Endothelial cell (in vitro differentiated cells): Measurements from ENCODE around the gene PIP5K1B. TPM values are rescaled to one million over a fixed set of nuclear protein-coding genes. Genes with fewer than 3 reads are reported as not detected.

ENCODE experiments used
- DNase-seq: peaks from one replicate; pipeline ENCODE4 v3.0.0; 2021; ENCODE audit warnings: low spot score
- H3K27ac Mint-ChIP-seq: one replicate; pipeline ENCODE4 v1.8.0; 2021; ENCODE audit warnings: mixed read lengths, inconsistent platforms; ENCODE audit not compliant: unreplicated experiment
- H3K27me3 Mint-ChIP-seq: one replicate; pipeline ENCODE4 v1.8.0; 2021; ENCODE audit warnings: mild to moderate bottlenecking, moderate library complexity, mixed read lengths, inconsistent platforms; ENCODE audit not compliant: unreplicated experiment
- H3K36me3 Mint-ChIP-seq: one replicate; pipeline ENCODE4 v1.8.0; 2021; ENCODE audit warnings: mild to moderate bottlenecking, low read depth, mixed read lengths, inconsistent platforms; ENCODE audit not compliant: unreplicated experiment
- H3K4me1 Mint-ChIP-seq: one replicate; pipeline ENCODE4 v1.8.0; 2021; ENCODE audit warnings: mild to moderate bottlenecking, mixed read lengths, inconsistent platforms; ENCODE audit not compliant: unreplicated experiment
- H3K4me3 Mint-ChIP-seq: one replicate; pipeline ENCODE4 v1.8.0; 2021; ENCODE audit warnings: mild to moderate bottlenecking, mixed read lengths, inconsistent platforms; ENCODE audit not compliant: unreplicated experiment
- H3K9me3 Mint-ChIP-seq: one replicate; pipeline ENCODE4 v1.8.0; 2021; ENCODE audit warnings: mixed read lengths, inconsistent platforms; ENCODE audit not compliant: unreplicated experiment
- CTCF ChIP-seq: fragments of 200-600 bp; sonication (generic); IDR thresholded peaks from one replicate; pipeline ENCODE4 v1.5.0; 2021; ENCODE audit warnings: antibody characterized with exemption; ENCODE audit not compliant: unreplicated experiment
- total RNA-seq: library from RNA; stranded (reverse); fragmentation: NEBNext Ultra II Directional; extraction: Animal tissue kit (Norgen Biotek cat#: 25700); gene quantifications from one replicate; pipeline ENCODE4 v1.2.1, GENCODE V29; 2021; ENCODE audit not compliant: unreplicated experiment

Gene PIP5K1B
- total RNA-seq, 1 donor from 2014 or later: 1.8 TPM

GRCh38 chr9:68851657-68852056 lies 146.6 kb downstream of the PIP5K1B start:
- no peak for TF ChIP-seq CTCF
- no peaks in the 10 kb centered on the region for H3K4me1 Mint-ChIP-seq
- DNase-seq: no peak
- no peak overlapping the region for H3K27ac Mint-ChIP-seq
- H3K4me3 Mint-ChIP-seq: no peak overlapping the region
- no peaks in the 10 kb centered on the region for H3K9me3 Mint-ChIP-seq
- peaks cover 1% of the 10 kb centered on the region for H3K27me3 Mint-ChIP-seq
- no peaks in the 10 kb centered on the region for H3K36me3 Mint-ChIP-seq

- H3K4me1 Mint-ChIP-seq: no peaks in the 10 kb centered on the region
- no peak for TF ChIP-seq CTCF
Observed at GRCh38 chr9:68852941-68853340, 147.9 kb downstream of the PIP5K1B start.

DNA sequence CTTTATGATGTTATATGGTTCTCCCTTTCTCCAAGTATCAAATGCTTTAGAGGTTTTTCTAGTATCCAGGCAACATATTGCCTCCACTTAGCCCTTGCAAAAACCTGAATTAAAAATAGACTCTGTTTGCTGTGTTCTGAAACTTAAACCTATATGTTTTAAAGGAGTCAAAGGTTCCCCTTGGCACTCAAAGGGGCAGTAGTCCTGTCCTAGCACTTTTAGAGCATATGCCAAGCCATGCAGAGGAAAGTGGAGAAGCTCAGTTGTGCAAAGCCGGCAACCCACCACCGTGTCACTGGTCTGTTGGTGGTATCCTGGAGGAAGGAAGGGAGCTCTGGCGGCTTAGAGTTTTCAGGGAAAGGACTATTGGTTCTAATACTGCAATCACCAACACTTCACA lies 154.3 kb downstream of the PIP5K1B start:
- Mint-ChIP-seq H3K4me1 (no peaks in the 10 kb centered on the region), H3K9me3 (no peaks in the 10 kb centered on the region), H3K4me3 (no peak overlapping the region), H3K36me3 (no peaks in the 10 kb centered on the region), H3K27me3 (peaks cover 2% of the 10 kb centered on the region), H3K27ac (no peak overlapping the region)
- DNase-seq: no peak
- no peak for TF ChIP-seq CTCF

More at GRCh38 chr9:68852941-68853340, 147.9 kb downstream of the PIP5K1B start:
- no peaks in the 10 kb centered on the region for H3K9me3 Mint-ChIP-seq
- H3K4me3 Mint-ChIP-seq: no peak overlapping the region
- H3K27ac Mint-ChIP-seq: no peak overlapping the region
- no peaks in the 10 kb centered on the region for H3K36me3 Mint-ChIP-seq
- DNase-seq: no peak
- no peaks in the 10 kb centered on the region for H3K27me3 Mint-ChIP-seq

GRCh38 chr9:68860419-68860818 lies 155.4 kb downstream of the PIP5K1B start:
- H3K4me1 Mint-ChIP-seq: no peaks in the 10 kb centered on the region
- no peak overlapping the region for H3K27ac Mint-ChIP-seq
- H3K4me3 Mint-ChIP-seq: no peak overlapping the region
- peaks cover 2% of the 10 kb centered on the region for H3K27me3 Mint-ChIP-seq
- H3K9me3 Mint-ChIP-seq: no peaks in the 10 kb centered on the region
- no peak for DNase-seq
- no peak for TF ChIP-seq CTCF
- H3K36me3 Mint-ChIP-seq: no peaks in the 10 kb centered on the region

DNA sequence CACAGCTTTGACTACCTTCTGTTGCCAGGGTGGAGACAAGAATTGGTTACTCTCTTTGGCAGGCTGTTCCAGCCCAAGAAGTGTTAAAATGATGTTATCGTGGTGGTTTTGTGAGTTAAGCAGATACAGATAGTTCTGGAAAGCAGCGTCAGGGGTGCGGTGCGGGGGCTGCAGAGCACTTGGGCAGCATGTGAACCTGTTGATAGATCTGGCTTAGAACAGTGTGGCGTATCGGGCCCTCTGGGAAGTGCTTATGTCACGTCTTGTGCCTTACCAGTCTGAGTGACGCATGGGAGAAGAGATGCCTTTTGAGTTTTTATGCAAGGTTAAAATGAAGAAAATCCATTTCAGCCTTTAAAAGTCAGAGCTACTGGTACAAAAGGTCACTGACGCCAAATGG lies 156.4 kb downstream of the PIP5K1B start:
- peaks cover 2% of the 10 kb centered on the region for H3K27me3 Mint-ChIP-seq
- TF ChIP-seq CTCF: no peak
- H3K27ac Mint-ChIP-seq: no peak overlapping the region
- no peaks in the 10 kb centered on the region for H3K36me3 Mint-ChIP-seq
- no peak for DNase-seq
- H3K4me3 Mint-ChIP-seq: no peak overlapping the region
- H3K9me3 Mint-ChIP-seq: no peaks in the 10 kb centered on the region
- H3K4me1 Mint-ChIP-seq: no peaks in the 10 kb centered on the region
